A204.1 (cell line): ENCODE results near the gene DAGLA.
"Not testable (repeated sequence)": the region's sequence is repeated elsewhere in the genome, so short reads cannot be mapped to it uniquely, and the experiment has no call there.

ENCODE experiments used
- FAIRE-seq: peaks from 2 replicates; lab custom pipeline; 2012; peaks lifted over from hg19 to GRCh38; lab: Jason Lieb, UNC

DAGLA gene

GRCh38 chr11:61660997-61661396 lies 19.2 kb upstream of the DAGLA start:
- FAIRE-seq, result not testable (repeated sequence)

GRCh38 chr11:61666684-61667297 lies 13.4 kb upstream of the DAGLA start:
- no peak for FAIRE-seq

GRCh38 chr11:61667684-61668305 lies 12.4 kb upstream of the DAGLA start:
- FAIRE-seq, result no peak

- FAIRE-seq, result no peak
Observed at GRCh38 chr11:61669417-61669816, 10.8 kb upstream of the DAGLA start.

GRCh38 chr11:61670626-61671025 lies 9.6 kb upstream of the DAGLA start:
- no peak for FAIRE-seq

- FAIRE-seq, result no peak
Observed at GRCh38 chr11:61671527-61671926, 8.7 kb upstream of the DAGLA start.

GRCh38 chr11:61673946-61674467 lies 6.2 kb upstream of the DAGLA start:
- FAIRE-seq, result not testable (repeated sequence)

- FAIRE-seq, result no peak
Observed at GRCh38 chr11:61675826-61676225, 4.4 kb upstream of the DAGLA start.

GRCh38 chr11:61679296-61679695 lies 895 bp upstream of the DAGLA start:
- FAIRE-seq, result no peak

GRCh38 chr11:61680622-61681221 lies 531 bp downstream of the DAGLA start:
- no peak for FAIRE-seq

- no peak for FAIRE-seq
Observed at GRCh38 chr11:61682093-61682732, 2.0 kb downstream of the DAGLA start.

GRCh38 chr11:61682906-61683675 lies 2.9 kb downstream of the DAGLA start:
- no peak for FAIRE-seq

GRCh38 chr11:61683961-61684869 lies 4.0 kb downstream of the DAGLA start:
- no peak for FAIRE-seq

GRCh38 chr11:61684870-61685616 lies 4.9 kb downstream of the DAGLA start:
- no peak for FAIRE-seq

GRCh38 chr11:61685617-61685967 lies 5.4 kb downstream of the DAGLA start:
- FAIRE-seq, result no peak

GRCh38 chr11:61686066-61686465 lies 5.9 kb downstream of the DAGLA start:
- FAIRE-seq, result no peak

- no peak for FAIRE-seq
Observed at GRCh38 chr11:61686469-61686868, 6.3 kb downstream of the DAGLA start.

- FAIRE-seq, result no peak
Observed at GRCh38 chr11:61687420-61687819, 7.2 kb downstream of the DAGLA start.

GRCh38 chr11:61688365-61689163 lies 8.4 kb downstream of the DAGLA start:
- FAIRE-seq, result no peak

GRCh38 chr11:61689164-61689496 lies 8.9 kb downstream of the DAGLA start:
- FAIRE-seq, result no peak
